HuH-7.5 (cell line): ENCODE data around the gene PPT2.
"Not testable (repeated sequence)": the region's sequence is repeated elsewhere in the genome, so short reads cannot be mapped to it uniquely, and the experiment has no call there.

Experiments
- DNase-seq: peaks from one replicate; pipeline ENCODE4 v3.0.0; 2011; ENCODE audit warnings: low spot score

Gene PPT2

GRCh38 chr6:32189742-32190053, 35.8 kb downstream of the PPT2 start:
- no peak for DNase-seq

DNA sequence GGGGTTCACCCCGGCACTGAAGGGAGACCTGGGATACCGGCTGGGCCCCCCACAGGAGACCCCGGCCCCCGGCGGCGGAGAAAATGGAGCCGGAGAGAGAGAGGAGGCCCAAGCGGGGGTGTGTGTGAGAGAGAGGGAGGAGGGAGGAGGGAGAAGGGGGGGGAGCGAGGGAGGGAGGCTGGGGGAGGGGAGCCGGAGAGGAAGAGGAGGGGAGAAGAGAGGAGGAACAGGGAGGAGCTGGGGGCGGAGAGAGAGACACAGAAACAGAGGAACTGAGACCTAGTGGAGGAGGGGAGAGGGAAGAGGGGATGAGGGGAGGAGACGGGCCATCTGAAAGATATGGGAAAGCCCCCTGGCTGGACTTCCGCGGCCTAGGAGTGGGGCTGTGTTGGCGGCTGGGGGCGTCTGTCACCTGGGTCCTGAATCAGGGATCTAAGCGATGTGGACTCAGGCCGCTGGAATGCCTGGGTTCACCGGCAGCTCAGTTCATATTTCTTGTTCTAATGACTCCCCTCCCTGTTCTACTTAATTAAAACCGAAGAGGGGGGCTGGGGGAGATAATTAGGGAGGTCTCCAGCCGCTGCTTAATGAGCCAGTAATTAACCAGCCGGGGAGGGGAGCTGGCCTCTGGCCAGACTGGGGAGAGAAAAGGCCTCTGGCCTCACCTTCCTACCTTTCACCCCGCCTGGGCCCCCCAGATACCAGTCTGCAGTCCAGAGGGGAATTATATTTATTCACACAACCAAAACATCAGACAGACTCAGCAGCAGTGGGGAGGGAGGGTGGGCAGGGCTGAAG, 36.3 kb downstream of the PPT2 start, which contains the start of gene PBX2:
Gene PBX2, minus strand, starts transcription at position 149 of the 798 bp plus-strand sequence. CDS start 287 bp downstream, outside the sequence.
- DNase-seq = peak; percentile 66

GRCh38 chr6:32190911-32191677, 37.2 kb downstream of the PPT2 start:
- no peak for DNase-seq

- DNase-seq = no peak
Measured at GRCh38 chr6:32191696-32192607, 38.0 kb downstream of the PPT2 start.

GRCh38 chr6:32192608-32193039, 38.7 kb downstream of the PPT2 start, which contains the start of gene GPSM3:
TSS of gene GPSM3 (minus strand) at chr6:32192643. CDS start at chr6:32192513, 130 bp downstream.
- DNase-seq = no peak

- not testable (repeated sequence) for DNase-seq
Measured at GRCh38 chr6:32193096-32193495, 39.2 kb downstream of the PPT2 start.

- no peak for DNase-seq
Measured at GRCh38 chr6:32194388-32194787, 40.4 kb downstream of the PPT2 start.

GRCh38 chr6:32194825-32195651, 41.1 kb downstream of the PPT2 start:
- DNase-seq = no peak

DNA sequence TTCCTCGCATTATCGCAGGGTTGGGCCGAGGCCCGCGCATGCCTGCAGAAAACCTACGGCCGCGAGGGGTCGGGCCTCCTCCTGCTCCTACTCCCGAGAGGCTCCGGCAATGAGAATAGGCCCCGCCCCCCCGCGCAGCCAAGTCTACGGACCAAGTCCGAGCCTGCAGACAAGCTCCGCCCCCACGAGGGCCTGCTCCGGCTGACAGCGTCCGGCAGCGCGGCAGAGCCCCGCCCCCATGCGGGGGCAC, 41.6 kb downstream of the PPT2 start:
- peak; percentile 86 for DNase-seq

DNA sequence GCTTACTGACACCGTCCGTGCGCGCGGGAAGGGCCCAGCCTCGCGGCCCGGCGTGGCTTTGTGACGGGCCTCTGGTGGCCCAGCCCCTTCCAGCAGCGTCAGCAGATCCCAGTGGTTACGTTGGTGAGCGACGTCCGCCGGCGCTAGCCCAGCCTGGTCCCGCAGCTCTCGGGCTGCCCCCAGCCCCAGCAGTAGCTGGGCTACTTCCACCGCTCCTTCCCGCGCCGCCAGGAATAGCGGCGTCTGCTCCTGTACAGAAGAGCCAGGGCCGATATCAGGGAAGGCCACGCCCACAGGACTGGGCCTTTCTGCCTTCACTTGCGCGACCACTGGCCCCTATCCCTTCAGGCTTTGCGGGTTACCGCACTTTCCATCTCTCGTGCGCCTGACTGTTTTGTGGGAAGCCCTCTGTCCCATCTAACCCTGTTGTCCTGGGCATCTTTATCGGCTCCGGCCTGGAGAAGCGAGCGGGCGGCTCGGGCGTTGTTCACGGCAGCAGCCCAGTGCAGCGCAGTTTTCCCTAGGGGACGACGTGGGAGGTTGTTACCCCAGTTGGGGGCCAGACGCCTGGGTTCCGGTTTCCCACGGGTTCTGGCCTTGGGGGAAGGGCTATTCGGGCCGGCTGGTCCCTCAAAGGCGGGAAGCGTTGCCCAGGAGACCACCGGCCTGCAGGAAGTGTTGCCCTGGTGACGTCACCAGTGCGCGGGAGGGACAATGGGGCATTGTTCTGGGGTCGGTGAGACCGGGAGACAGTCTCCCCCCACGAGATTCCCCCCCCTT, 42.2 kb downstream of the PPT2 start:
- peak; percentile 82 for DNase-seq

DNA sequence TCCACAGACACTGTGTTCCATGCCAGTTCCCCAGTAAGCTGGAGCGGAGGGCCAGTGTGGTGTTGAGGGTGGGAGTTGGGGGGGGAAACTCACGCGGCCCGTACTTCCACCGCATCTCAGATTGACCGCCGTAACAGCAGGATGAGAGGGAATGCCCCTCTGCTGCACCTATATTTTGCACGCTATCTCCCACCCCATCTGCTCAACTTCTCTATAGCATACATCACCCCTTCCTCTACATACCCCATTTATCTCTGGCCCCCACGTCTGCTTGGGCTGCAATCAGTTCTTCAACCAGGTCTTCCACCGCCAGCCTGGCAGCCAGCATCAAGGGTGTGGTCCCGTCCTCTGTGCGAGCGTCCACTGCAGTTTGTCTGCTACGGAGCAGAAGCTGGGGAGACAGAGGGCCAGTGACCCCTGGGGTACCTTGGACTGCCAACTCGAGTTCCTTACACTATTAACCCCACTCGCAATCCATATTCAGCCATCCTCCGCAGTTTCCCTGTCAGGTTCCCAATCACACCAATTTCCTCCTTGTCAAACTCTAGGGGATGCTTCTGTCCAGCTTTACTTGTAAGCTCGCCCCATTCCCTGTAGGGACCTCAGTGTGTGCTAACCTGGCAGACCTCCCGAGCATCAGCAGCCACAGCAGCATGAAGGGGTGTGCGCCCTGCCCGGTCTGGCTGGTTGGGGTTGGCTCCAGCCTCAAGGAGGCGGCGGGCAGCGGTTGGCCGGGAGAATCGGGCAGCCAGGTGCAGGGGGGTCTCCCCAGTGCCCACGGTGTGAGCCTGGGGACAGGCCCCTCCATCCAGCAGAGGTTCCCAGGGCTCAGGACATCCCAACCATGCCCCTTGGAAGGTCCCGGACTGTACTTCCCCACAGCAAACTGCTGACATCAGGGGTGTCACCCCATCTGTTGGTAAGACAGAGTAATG, 43.0 kb downstream of the PPT2 start:
- DNase-seq = no peak

DNA sequence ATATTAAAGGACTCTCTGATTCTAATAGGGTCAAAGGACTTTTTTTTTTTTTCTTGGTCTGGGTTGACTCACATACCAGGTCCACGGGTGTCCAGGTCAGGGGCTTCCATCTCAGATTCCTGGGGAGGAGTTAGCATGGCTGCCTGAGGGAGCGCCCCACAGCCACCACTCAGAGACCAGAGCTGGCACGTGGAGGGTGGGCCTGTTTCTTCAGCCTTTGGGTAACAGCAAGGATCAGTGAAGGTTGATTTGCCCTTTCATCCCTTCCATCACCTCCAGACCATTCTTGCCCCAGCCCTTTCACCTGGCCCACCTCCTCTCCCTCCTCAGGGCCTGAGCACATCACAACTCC, 44.4 kb downstream of the PPT2 start:
- no peak for DNase-seq

DNA sequence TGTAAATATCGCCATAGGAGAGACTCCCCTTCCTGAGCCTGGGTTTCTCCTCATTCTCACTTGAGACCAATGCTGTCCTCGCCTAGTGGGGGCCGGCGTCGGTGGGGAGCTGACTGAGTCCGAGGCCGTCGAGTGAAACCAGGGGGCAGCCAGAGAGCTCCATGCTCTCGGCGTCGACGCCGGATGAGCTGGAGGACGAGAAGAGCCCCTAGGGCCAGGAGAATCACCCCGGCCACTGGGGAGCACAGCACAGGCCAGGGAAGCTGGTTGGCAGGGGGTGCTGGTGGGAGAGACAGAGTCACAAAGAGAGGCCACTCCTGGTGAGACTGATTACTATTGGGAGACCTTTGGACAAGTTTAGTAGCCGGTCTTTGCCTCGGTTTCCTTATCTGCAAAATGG, 44.9 kb downstream of the PPT2 start:
- no peak for DNase-seq

- DNase-seq = no peak
Measured at GRCh38 chr6:32200711-32201475, 47.0 kb downstream of the PPT2 start.

- DNase-seq = no peak
Measured at GRCh38 chr6:32202186-32202585, 48.2 kb downstream of the PPT2 start.

DNA sequence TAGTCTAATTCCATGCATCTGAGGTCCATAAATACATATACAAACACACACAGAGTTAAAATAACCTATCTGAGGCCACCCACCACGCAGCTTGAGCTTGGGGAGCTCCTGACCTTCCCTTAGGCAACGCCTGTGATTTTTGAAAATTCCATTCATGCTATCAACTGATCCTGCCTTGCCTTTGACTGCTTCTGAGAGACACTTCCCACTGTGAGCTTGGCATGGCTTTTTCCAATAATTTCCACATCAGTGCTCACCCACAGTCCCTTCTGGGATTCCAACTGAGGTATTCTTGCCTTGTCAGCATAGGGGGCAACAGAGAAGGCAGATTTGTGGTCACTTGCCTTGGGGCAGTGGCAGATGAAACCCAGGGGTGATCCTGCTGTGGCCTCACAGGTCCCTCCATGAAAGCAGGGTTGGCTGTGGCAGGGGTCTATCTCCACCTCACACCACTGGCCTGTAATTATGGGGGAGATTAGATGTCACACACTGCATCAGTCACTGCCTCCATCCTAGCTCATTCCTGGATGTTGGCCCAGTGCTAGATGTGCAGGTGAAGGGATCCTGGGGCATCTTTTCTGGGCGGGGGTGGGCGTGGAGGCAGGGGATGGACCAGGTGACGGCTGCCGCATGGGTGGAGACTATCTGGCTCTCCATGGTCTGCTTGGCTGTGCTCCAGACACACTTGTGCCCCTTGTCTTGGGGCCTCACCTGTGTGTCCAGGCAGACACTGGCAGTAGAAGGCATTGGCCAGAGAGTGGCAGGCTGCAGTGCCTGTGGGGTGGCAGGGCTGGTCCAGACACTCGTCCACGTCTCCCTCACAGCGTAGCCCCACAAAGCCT, 49.7 kb downstream of the PPT2 start:
- no peak for DNase-seq

DNA sequence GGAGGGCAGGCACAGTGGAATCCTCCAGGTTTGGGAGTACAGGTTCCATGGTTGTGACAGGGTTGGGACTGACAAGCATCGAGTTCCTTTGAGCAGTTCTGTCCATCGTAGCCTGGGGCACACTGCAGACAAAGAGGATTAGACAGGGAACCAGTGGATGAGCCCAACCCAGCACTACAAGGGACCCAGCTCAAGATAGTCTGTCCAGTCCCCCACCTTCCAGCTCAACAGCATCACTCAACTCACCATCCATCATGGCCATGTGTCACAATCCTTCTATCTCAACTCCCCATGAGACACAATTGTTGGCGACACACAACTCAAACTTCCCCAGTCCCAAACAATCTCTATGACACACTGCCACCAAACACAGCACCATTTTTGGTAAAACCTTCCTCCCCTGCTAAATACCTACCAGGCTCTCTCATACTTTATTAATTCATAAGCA, 50.4 kb downstream of the PPT2 start:
- DNase-seq = no peak

- no peak for DNase-seq
Measured at GRCh38 chr6:32208996-32209395, 55.1 kb downstream of the PPT2 start.
